Measurements from ENCODE around the gene MYT1.
"Not testable (repeated sequence)": the region's sequence is repeated elsewhere in the genome, so short reads cannot be mapped to it uniquely, and the experiment has no call there.

MYT1 gene

DNA sequence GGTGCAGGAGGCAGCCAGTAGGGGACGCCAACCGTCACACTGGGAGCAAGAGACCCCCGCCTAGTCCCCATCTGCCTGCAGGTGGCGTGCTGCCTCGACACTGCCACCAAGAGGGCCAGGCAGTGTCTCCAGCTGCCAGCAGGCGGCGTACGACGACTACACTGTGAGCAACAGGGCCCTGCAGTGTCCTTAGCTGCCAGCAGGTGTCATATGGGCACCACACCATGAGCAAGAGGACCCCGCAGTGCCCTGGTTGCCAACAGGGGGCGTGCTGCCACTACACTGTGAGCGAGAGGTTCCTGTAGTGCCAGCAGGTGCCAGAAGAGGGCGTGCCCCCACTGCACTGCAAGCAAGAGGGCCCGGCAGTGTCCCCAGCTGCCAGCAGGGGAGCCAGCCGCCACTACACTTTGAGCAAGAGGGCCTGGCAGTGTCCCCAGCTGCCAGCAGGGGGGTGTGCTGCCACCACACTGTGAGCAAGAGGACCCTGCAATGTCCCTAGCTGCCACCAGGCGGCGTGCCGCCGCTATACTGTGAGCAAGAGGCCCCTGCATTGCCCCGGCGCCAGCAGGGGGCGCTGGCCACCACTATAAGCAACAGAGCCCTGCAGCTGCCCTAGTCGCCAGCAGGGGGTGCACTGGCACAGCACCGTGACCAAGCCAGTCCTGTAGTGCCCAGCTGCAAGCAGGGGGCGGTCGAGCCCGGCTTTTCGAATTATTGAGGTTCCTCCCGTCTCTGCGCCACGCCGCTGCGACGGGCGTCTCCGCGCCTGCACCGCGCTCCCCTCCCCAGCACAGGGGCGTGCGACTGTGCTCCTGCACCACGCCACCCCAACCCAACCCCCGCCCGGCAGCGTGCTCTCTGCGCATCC is 121.6 kb downstream of the MYT1 start:
- H3K27ac ChIP-seq; POLR2A ChIA-PET (ENCODE audit: low non-redundant PET); DNase-seq (ENCODE audit: low spot score): not testable (repeated sequence)
- CTCF ChIA-PET = interaction anchor here (0.7 to 2.0 kb wide), 4 partner anchors 9 to 166 kb away, joined by 3 to 7 read pairs (median 4); partner anchors contain the start of gene PCMTD2
- TF ChIP-seq, protein P1, sequence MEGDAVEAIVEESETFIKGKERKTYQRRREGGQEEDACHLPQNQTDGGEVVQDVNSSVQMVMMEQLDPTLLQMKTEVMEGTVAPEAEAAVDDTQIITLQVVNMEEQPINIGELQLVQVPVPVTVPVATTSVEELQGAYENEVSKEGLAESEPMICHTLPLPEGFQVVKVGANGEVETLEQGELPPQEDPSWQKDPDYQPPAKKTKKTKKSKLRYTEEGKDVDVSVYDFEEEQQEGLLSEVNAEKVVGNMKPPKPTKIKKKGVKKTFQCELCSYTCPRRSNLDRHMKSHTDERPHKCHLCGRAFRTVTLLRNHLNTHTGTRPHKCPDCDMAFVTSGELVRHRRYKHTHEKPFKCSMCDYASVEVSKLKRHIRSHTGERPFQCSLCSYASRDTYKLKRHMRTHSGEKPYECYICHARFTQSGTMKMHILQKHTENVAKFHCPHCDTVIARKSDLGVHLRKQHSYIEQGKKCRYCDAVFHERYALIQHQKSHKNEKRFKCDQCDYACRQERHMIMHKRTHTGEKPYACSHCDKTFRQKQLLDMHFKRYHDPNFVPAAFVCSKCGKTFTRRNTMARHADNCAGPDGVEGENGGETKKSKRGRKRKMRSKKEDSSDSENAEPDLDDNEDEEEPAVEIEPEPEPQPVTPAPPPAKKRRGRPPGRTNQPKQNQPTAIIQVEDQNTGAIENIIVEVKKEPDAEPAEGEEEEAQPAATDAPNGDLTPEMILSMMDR (conservative IDR thresholded peaks at IDR 0.05; ENCODE audit: low read depth) = peak; percentile 84

DNA sequence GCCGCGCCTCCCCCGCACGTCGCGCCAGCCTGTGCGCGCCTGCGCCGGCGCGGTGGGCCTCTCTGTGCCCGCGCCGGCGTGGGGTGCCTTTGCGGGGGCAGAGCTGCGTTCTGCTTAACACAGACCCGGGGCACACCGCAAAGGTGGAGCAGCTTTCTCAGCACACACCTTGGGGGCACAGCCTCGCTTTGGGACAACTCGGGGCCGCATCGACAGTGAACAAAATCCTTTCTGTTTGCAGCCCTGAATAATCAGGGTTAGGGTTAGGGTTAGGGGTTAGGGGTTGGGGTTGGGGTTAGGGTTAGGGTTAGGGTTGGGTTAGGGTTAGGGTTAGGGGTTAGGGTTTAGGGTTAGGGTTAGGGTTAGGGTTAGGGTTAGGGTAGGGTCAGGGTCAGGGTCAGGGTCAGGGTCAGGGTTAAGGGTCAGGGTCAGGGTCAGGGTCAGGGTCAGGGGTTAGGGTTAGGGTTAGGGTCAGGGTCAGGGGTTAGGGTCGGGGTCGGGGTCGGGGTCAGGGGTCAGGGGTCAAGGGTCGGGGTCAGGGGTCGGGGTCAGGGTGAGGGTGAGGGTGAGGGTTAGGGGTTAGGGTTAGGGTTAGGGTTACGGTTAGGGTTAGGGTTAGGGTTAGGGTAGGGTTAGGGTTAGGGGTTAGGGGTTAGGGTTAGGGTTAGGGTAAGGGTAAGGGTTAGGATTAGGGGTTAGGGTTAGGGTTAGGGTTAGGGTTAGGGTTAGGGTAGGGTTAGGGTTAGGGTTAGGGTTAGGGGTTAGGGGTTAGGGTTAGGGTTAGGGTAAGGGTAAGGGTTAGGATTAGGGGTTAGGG is 122.4 kb downstream of the MYT1 start:
- H3K27ac ChIP-seq; POLR2A ChIA-PET (ENCODE audit: low non-redundant PET); DNase-seq (ENCODE audit: low spot score): not testable (repeated sequence)
- CTCF ChIA-PET = interaction anchor here (0.7 to 2.0 kb wide), 3 partner anchors 10 to 53 kb away, joined by 3 to 7 read pairs (median 5); partner anchors contain the start of gene PCMTD2

DNA sequence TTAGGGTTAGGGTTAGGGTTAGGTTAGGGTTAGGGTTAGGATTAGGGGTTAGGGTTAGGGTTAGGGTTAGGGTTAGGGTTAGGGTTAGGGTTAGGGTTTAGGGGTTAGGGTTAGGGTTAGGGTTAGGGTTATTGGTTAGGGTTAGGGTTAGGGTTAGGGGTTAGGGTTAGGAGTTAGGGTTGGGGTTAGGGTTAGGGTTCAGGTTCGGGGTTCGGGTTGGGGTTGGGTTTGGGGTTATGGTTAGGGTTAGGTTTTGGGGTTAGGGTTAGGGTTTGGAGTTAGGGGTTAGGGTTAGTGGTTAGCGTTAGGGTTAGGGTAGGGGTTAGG is 123.0 kb downstream of the MYT1 start:
- CTCF ChIA-PET; DNase-seq (ENCODE audit: low spot score); H3K27ac ChIP-seq; POLR2A ChIA-PET (ENCODE audit: low non-redundant PET): not testable (repeated sequence)

Measured in RWPE1 (cell line).